Measurements from ENCODE around the gene RAPGEF1.

RAPGEF1 gene

GRCh38 chr9:131582466-131583336 is 157.2 kb downstream of the RAPGEF1 start:
- FAIRE-seq, result no peak

- FAIRE-seq, result no peak
Observed at GRCh38 chr9:131582056-131582455, 157.8 kb downstream of the RAPGEF1 start.

- FAIRE-seq, result no peak
Observed at GRCh38 chr9:131580358-131580757, 159.5 kb downstream of the RAPGEF1 start.

- FAIRE-seq, result no peak
Observed at GRCh38 chr9:131579789-131580211, 160.1 kb downstream of the RAPGEF1 start.

- no peak for FAIRE-seq
Observed at GRCh38 chr9:131578731-131579504, 161.0 kb downstream of the RAPGEF1 start.

- FAIRE-seq, result no peak
Observed at GRCh38 chr9:131578021-131578420, 161.9 kb downstream of the RAPGEF1 start.

- FAIRE-seq, result no peak
Observed at GRCh38 chr9:131577005-131578000, 162.6 kb downstream of the RAPGEF1 start.

GRCh38 chr9:131575946-131576853 is 163.7 kb downstream of the RAPGEF1 start:
- no peak for FAIRE-seq

GRCh38 chr9:131574730-131575640 is 164.9 kb downstream of the RAPGEF1 start:
- no peak for FAIRE-seq

GRCh38 chr9:131567910-131568309 is 172.0 kb downstream of the RAPGEF1 start:
- FAIRE-seq, result no peak

GRCh38 chr9:131566158-131566557 is 173.7 kb downstream of the RAPGEF1 start:
- no peak for FAIRE-seq

GRCh38 chr9:131565369-131565768 is 174.5 kb downstream of the RAPGEF1 start:
- no peak for FAIRE-seq

GRCh38 chr9:131562032-131562959 is 177.6 kb downstream of the RAPGEF1 start:
- FAIRE-seq, result no peak

- FAIRE-seq, result no peak
Observed at GRCh38 chr9:131559421-131560000, 180.4 kb downstream of the RAPGEF1 start.

- no peak for FAIRE-seq
Observed at GRCh38 chr9:131557855-131558548, 181.9 kb downstream of the RAPGEF1 start.

- FAIRE-seq, result no peak
Observed at GRCh38 chr9:131555841-131556673, 183.8 kb downstream of the RAPGEF1 start.

GRCh38 chr9:131554843-131555351 is 185.0 kb downstream of the RAPGEF1 start:
- no peak for FAIRE-seq
